Activated T-cell treated with anti-CD3 and anti-CD28 coated beads for 24 hours (primary cell): ENCODE results near the gene ASNSD1.
"Not testable (repeated sequence)": the region's sequence is repeated elsewhere in the genome, so short reads cannot be mapped to it uniquely, and the experiment has no call there.

Experiments used
- DNase-seq: peaks from one replicate; pipeline ENCODE4 v3.0.0-alpha.2; 2020; ENCODE audit warnings: low read depth

Gene ASNSD1

DNA sequence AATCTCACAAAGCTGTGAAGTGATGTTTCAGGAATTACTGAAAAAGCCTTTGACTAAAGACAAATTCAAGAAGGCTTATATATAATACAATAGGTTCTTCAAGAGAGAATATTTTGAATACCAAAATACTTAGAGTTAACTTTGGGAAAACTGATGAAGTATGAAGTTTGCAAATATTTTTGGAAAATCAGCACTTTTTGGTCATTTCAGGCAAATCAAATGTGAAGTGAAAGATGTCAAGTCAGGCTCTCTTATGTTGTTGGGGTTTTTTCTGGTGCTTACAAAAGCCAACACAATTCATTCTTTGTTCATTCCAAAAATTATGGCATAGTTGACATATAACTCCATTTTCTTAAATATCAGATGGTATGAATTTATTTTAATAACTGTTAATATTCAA is 14.7 kb upstream of the ASNSD1 start:
- no peak for DNase-seq

- no peak for DNase-seq
Observed at GRCh38 chr2:189648846-189649509, 12.3 kb upstream of the ASNSD1 start.

GRCh38 chr2:189651284-189651683 is 10.0 kb upstream of the ASNSD1 start:
- DNase-seq, result no peak

DNA sequence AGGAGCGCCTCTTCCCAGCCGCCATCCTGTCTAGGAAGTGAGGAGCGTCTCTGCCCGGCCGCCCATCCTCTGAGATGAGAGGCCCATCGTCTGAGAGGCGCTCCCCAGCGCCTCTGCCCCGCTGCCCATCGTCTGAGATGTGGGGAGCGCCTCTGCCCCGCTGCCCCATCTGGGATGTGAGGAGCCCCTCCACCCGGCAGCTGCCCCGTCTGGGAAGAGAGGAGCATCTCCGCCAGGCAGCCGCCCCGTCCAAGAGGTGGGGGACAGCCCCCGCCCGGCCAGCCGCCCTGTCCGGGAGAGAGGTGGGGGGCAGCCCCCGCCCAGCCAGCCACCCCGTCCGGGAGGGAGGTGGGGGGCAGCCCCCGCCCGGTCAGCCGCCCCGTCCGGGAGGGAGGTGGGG is 7.8 kb upstream of the ASNSD1 start:
- DNase-seq, result not testable (repeated sequence)

DNA sequence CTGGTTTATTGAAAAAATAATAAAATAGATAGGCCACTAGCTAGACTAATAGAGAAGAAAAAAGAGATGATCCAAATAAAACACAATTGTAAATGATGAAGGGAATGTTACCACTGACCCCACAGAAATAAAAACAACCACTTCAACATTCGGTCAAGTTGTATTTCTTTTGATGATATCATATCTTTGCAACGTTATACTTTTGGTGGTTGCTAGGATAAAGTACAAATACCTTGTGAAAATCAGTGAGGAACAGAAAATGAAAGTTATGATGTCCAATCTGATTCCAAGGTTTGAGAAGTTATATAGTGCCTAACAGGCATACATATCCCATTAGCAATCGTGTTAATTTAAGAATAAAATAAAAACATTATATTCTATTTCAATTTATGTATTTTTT is 6.6 kb upstream of the ASNSD1 start:
- DNase-seq, result no peak

GRCh38 chr2:189657867-189658266 is 3.4 kb upstream of the ASNSD1 start:
- no peak for DNase-seq

GRCh38 chr2:189658306-189659212 is 2.7 kb upstream of the ASNSD1 start:
- no peak for DNase-seq

DNA sequence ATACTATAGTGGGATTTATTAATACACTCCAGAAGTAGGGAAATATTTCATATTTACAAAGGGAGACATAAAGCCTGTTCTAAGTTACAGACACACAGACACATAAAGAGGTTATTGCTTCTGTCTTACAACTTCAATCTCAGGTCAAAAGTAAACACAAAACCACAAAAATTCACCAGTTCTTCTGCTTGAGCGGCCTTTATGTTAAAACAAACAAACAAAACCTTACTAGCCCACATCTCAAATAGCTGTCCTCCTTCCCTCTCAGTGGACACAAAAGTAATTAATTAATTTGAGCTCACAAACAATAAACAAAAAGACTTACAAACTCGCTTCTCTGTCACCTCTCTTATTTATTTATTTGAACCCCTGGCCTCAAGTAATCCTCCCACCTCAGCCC is 1.5 kb upstream of the ASNSD1 start:
- DNase-seq, result no peak

DNA sequence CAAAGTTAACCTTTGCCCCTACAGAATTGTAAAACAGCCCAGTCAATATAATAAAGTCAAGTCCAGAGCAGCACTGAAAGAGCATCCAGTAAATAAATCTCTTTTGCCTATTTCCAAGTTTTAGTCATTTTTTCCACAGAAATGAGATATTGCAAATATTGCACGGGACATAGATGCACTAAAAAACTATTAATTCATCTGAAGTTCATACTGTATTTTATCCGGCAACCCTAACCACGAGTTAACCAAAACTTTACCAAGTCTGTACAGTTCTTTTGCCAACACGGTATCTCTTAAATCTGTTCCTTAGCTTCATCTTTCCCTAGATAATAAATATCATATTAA is 484 bp upstream of the ASNSD1 start:
- DNase-seq, result no peak

DNA sequence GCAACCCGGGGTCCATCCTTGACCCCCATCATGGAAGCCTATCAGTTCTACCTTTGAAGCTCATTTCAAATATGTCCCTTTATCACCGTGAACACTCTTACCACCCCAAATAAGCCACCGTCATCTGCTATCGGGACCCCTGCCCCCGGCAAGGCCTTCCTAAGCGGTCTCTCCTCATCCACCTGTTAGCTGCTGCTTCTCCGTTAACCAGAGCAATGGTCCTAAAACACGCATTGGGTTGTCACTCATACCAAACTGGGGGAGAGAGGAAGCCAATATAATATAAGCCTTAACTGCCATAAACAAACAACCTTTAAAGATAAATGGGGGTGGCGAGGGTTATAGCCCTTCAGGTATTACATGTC is 680 bp downstream of the ASNSD1 start:
- DNase-seq, result no peak

DNA sequence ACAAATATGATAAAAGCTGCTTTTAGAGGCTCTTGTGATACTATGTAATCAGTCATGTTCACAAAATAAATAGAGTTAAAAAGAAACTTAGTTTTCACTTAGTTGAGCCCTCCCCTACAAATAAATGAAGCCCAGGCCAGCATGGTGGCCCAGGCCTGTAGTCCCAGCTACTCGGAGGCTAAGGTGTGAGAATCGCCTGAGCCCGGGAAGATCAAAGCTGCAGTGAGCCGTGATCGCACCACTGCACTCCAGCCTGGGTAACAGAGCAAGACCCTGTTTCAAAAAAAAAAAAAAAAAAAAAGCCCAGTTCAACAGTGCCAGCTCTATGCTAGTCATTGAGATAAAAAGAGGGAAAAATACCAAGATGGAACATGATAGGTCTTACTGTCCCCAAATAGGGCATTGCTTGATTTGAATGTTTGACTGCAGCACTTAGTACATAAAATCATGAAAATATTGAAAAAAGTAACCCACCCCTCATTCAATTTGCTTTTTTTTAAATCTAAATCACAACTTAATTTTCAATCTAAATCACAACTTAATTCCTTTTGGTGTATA is 1.5 kb downstream of the ASNSD1 start:
- DNase-seq, result no peak

GRCh38 chr2:189663319-189663718 is 2.1 kb downstream of the ASNSD1 start:
- not testable (repeated sequence) for DNase-seq

- no peak for DNase-seq
Observed at GRCh38 chr2:189669913-189670312, 8.7 kb downstream of the ASNSD1 start.

GRCh38 chr2:189673661-189674373 is 12.6 kb downstream of the ASNSD1 start:
- no peak for DNase-seq

GRCh38 chr2:189674374-189675112 is 13.3 kb downstream of the ASNSD1 start, which contains the start of gene ANKAR:
Gene ANKAR (plus strand): TSS chr2:189674670. CDS start chr2:189676491, 1,821 bp downstream.
- DNase-seq, result peak; percentile 73

GRCh38 chr2:189676471-189676870 is 15.2 kb downstream of the ASNSD1 start:
- DNase-seq, result no peak

GRCh38 chr2:189679226-189679625 is 18.0 kb downstream of the ASNSD1 start:
- no peak for DNase-seq

DNA sequence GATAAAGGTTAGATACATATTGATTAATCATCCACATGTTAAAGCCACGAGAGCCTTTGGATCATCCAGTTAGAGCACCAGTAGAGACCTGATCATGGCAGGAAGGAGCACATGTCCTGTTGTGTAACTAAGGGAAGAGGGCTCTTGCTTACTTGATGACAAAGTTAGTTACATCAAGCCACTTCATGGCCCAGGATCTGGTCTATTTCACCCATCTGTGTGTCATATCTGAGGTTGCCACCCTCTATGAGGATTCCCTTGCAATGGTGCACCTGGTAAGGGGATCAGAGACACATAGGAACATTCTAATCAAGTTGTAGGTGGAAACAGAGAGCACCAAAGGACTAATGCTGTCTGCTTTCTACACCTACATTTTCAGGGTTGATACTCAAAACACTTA is 19.9 kb downstream of the ASNSD1 start:
- DNase-seq, result no peak

DNA sequence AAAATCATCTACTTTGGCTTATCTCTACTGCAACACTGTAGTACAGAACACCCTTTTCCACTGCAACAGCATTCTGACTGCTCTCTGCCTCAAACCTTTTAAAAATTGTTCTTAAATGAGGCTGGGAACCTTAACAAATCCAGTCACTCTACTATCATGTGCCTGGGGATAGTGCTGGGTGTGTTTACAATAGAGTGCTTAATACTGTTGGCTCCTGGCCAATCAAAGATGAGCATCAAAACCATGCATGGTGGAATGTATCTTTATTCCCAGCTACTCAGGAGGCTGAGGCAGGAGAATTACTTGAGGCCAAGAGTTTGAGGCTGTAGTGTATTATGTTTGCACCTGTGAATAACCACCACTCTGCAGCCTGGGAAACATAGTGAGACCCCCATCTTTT is 20.6 kb downstream of the ASNSD1 start:
- DNase-seq, result no peak

DNA sequence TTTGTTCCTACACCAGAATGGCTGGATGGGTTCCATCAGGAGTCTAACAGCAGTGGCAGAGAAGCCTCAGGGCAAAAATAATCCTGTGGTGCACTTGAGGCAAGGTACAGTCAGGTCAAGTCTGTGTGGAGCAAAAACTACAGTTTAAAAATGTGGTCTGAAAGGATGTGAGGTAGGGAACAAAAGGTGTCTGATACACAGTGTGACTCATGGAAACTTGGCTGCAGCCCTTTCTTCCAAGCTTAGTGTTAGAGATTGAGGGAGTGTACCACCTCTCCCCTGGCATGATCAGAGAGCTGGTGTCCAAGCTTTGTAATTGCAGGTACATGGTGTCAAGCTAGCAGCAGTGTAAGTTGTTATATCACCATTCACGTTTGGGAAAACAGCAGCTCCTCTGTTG is 22.1 kb downstream of the ASNSD1 start:
- DNase-seq, result no peak

GRCh38 chr2:189684811-189685210 is 23.6 kb downstream of the ASNSD1 start:
- no peak for DNase-seq
